ENCODE measurements around the gene DISC1. TPM values are rescaled to one million over a fixed set of nuclear protein-coding genes. Genes with fewer than 3 reads are reported as not detected.

Gene DISC1
- total and polyA plus RNA-seq, 11 donors, result 0.76 to 12.8 (median 4.3) TPM

DNA sequence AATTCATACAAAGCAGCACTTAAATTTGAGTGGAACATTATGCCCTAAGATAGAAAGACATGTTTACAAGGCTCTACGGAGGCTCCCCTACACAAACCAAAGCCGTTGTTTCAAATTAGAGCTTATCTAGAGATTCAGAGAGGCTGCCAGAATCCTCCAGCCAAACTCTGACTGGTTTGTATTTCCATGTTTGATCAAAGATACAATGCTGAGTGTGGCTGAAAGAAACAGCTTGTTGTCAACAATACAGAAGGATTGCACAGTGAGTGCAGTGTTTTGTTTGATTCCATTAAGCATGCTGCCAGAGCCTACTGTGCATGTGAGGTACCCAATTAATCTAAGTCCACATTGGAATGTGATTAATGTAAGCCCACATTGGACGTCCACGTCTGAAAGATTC lies 402.7 kb downstream of the DISC1 start:
- intact Hi-C loops (cut with DNase I), result no loop called here
- DNase-seq (peak in 1 of 5 donors; percentile 32), ATAC-seq (peak; percentile 78 to 90 (median 86))
- H3K4me1 ChIP-seq, result peaks cover 0 to 3% (median 0%) of the 10 kb centered on the region in 12 donors
- WGBS, 4 donors, result 44 to 55% (median 51%) methylated on average over 4 of the region's 4 CpGs
- H3K36me3 ChIP-seq, result peaks cover 0 to 15% (median 7%) of the 10 kb centered on the region in 9 donors
- H3K27me3 ChIP-seq, result no peaks in the 10 kb centered on the region
- H3K27ac ChIP-seq, result no peak overlapping the region
- TF ChIP-seq, protein P1, sequence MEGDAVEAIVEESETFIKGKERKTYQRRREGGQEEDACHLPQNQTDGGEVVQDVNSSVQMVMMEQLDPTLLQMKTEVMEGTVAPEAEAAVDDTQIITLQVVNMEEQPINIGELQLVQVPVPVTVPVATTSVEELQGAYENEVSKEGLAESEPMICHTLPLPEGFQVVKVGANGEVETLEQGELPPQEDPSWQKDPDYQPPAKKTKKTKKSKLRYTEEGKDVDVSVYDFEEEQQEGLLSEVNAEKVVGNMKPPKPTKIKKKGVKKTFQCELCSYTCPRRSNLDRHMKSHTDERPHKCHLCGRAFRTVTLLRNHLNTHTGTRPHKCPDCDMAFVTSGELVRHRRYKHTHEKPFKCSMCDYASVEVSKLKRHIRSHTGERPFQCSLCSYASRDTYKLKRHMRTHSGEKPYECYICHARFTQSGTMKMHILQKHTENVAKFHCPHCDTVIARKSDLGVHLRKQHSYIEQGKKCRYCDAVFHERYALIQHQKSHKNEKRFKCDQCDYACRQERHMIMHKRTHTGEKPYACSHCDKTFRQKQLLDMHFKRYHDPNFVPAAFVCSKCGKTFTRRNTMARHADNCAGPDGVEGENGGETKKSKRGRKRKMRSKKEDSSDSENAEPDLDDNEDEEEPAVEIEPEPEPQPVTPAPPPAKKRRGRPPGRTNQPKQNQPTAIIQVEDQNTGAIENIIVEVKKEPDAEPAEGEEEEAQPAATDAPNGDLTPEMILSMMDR (IDR thresholded peaks at IDR 0.05), result no peak
- TF ChIP-seq POLR2A (IDR thresholded peaks at IDR 0.05), result no peak
- H3K4me3 ChIP-seq, result no peak overlapping the region
- no peaks in the 10 kb centered on the region for H3K9me3 ChIP-seq

DNA sequence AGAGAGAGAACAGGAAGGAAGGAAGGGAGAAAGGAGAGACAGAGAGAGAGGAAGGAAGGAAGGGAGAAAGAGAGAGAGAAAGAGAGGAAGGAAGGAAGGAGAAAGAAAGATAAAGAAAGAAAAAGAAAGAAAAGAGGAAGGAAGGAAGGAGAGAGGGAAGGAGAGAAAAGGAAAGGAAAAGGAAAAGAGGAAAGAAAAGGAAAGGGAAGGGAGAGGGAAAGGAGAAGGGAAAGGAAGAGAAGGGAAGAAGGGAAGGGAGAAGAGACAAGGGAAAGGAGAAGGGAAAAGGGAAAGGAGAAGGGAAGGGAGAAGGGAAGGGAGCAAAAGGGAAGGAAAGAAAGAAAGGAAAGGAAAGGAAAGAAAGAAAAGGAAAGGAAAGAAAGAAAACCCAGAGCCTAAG lies 404.6 kb downstream of the DISC1 start:
- DNase-seq (no peak), ATAC-seq (no peak)
- TF ChIP-seq, protein P1 (IDR thresholded peaks at IDR 0.05), result no peak
- TF ChIP-seq POLR2A (IDR thresholded peaks at IDR 0.05), result no peak
- Histone ChIP-seq H3K9me3 (no peaks in the 10 kb centered on the region), H3K36me3 (peaks cover 0 to 16% (median 7%) of the 10 kb centered on the region in 9 donors), H3K4me1 (peaks cover 0 to 3% (median 0%) of the 10 kb centered on the region in 12 donors), H3K4me3 (no peak overlapping the region), H3K27me3 (no peaks in the 10 kb centered on the region), H3K27ac (no peak overlapping the region)
- intact Hi-C loops (cut with DNase I), result loop anchor here in 1 of 10 donors (10.0 kb wide), 1 partner anchor 384 kb away; no protein-coding TSS in a partner anchor

DNA sequence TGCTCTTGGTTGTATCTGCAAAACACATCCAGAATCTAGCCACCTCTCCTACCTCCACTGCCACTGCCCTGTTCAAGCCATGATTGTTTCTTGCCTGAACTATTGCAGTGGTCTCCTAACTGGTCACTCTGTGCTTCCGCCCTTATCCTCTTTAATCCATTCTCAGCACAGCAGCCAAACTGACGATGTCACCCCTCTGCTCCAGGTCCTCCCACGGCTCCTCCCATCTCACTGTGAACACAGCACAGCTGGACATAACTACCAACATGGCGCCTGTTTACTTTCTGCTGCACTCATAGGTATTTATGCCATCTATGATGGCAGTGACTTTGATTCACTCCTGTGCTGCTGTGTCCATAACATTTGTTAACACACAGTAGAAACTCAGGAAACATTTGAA lies 406.7 kb downstream of the DISC1 start:
- H3K9me3 ChIP-seq, result no peaks in the 10 kb centered on the region
- 85 to 93% (median 85%) methylated on average over 4 of the region's 4 CpGs for WGBS, 4 donors
- peaks cover 0 to 22% (median 0%) of the 10 kb centered on the region in 9 donors for H3K36me3 ChIP-seq
- H3K4me3 ChIP-seq, result no peak overlapping the region
- intact Hi-C loops (cut with DNase I), result loop anchor here in 1 of 10 donors (10.0 kb wide), 1 partner anchor 382 kb away; no protein-coding TSS in a partner anchor
- no peak overlapping the region for H3K27ac ChIP-seq
- ATAC-seq, result no peak
- TF ChIP-seq, protein P1 (IDR thresholded peaks at IDR 0.05), result no peak
- TF ChIP-seq POLR2A (IDR thresholded peaks at IDR 0.05), result no peak
- no peak for DNase-seq
- peaks cover 0 to 7% (median 0%) of the 10 kb centered on the region in 12 donors for H3K4me1 ChIP-seq
- no peaks in the 10 kb centered on the region for H3K27me3 ChIP-seq

DNA sequence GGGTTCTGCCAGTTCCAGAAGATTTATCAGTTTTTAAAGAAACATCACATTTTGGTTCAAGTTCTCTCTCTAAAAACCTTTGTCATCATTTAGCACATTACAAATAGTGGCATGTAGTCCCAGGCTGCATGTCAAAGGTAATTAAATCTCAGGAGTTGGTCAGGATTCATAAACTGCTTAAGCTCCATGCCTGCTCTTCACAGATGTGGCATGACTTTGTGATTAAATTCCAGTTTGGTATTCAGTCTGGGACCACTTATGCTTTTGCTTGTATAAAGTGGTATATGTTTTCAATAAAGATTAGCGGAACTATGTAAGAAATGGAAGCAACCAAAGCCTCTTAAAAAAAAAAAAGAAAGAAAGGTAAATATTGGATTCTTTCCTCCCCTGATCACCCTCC lies 408.0 kb downstream of the DISC1 start:
- Histone ChIP-seq H3K4me3 (no peak overlapping the region), H3K4me1 (peaks cover 0 to 15% (median under 1%) of the 10 kb centered on the region in 12 donors), H3K27ac (no peak overlapping the region), H3K9me3 (no peaks in the 10 kb centered on the region), H3K27me3 (no peaks in the 10 kb centered on the region), H3K36me3 (peaks cover 0 to 15% (median 0%) of the 10 kb centered on the region in 9 donors)
- no peak for DNase-seq
- intact Hi-C loops (cut with DNase I), result loop anchor here in 1 of 10 donors (10.0 kb wide), 1 partner anchor 380 kb away; no protein-coding TSS in a partner anchor
- WGBS, 4 donors, result 93 to 100% (median 98%) methylated on average over 1 of the region's 1 CpG
- no peak for ATAC-seq
- TF ChIP-seq, protein P1 (IDR thresholded peaks at IDR 0.05), result no peak
